H1 (cell line): Measurements from ENCODE around the gene MAGEB6B. TPM values are rescaled to one million over a fixed set of nuclear protein-coding genes. Genes with fewer than 3 reads are reported as not detected.

ENCODE experiments used
- CTCF ChIA-PET: fragments of 300-600 bp; sonication (Branson Sonifier 250); formaldehyde crosslinking; loops from one replicate; lab custom pipeline; 2021; ENCODE audit not compliant: partially characterized antibody; lab: Charles Lee
- POLR2A ChIA-PET: fragments of 300-600 bp; sonication (Branson Sonifier 250); formaldehyde crosslinking; loops from one replicate; lab custom pipeline; 2021; ENCODE audit warnings: inconsistent platforms; ENCODE audit not compliant: partially characterized antibody; lab: Charles Lee
- DNase-seq, 2 experiments: peaks; one replicate each; pipeline versions ENCODE4 v3.0.0 to v3.0.0-alpha.2; 2010 to 2022; ENCODE audit warnings: low spot score in 2 of 2, low read depth in 1 of 2, mixed read lengths in 1 of 2
- FAIRE-seq: peaks from 2 replicates; lab custom pipeline; 2011; peaks lifted over from hg19 to GRCh38; lab: Jason Lieb, UNC
- H2AFZ ChIP-seq: 2 replicates; pipeline ENCODE4 v1.8.1; 2012; ENCODE audit warnings: low read length, inconsistent platforms
- H2AK5ac ChIP-seq: 2 replicates; pipeline ENCODE4 v1.6.1; 2013; ENCODE audit warnings: low read depth, low read length
- H2BK120ac ChIP-seq: replicated peaks from 2 replicates; pipeline ENCODE3; 2013; ENCODE audit warnings: low read depth, low read length, inconsistent platforms
- H2BK12ac ChIP-seq: 2 replicates; pipeline ENCODE4 v1.6.1; 2013; ENCODE audit warnings: low read depth, low read length
- H2BK15ac ChIP-seq: 2 replicates; pipeline ENCODE4 v1.6.1; 2013; ENCODE audit warnings: low read length
- H2BK20ac ChIP-seq: 2 replicates; pipeline ENCODE4 v1.6.1; 2013; ENCODE audit warnings: low read length
- H2BK5ac ChIP-seq: 2 replicates; pipeline ENCODE4 v1.6.1; 2013; ENCODE audit warnings: low read depth, low read length
- H3K14ac ChIP-seq: 2 replicates; pipeline ENCODE4 v1.6.1; 2013; ENCODE audit warnings: inconsistent platforms; ENCODE audit not compliant: insufficient read length
- H3K18ac ChIP-seq: 2 replicates; pipeline ENCODE4 v1.6.1; 2013; ENCODE audit warnings: low read length; ENCODE audit errors: extremely low read depth
- H3K23ac ChIP-seq: 2 replicates; pipeline ENCODE4 v1.6.1; 2013; ENCODE audit warnings: inconsistent platforms; ENCODE audit not compliant: insufficient read length
- H3K23me2 ChIP-seq: 2 replicates; pipeline ENCODE4 v1.6.1; 2013; ENCODE audit warnings: low read depth, low read length
- H3K27ac ChIP-seq: 2 replicates; pipeline ENCODE4 v1.6.1; 2011; ENCODE audit warnings: low read depth, low read length, inconsistent platforms
- H3K27me3 ChIP-seq, 4 experiments: replicated peaks in 1 of 4; 1 replicate in 1 of 4; 2 replicates in 3 of 4; pipeline versions ENCODE4 v1.6.1 to v1.8.1; 2011 to 2013; ENCODE audit warnings: low read length in 3 of 4, mild to moderate bottlenecking in 3 of 4, inconsistent platforms in 2 of 4, mixed read lengths in 2 of 4, moderate library complexity in 1 of 4; ENCODE audit not compliant: control insufficient read depth in 3 of 4, insufficient read depth in 3 of 4; ENCODE audit errors: extremely low read depth in 1 of 4
- H3K36me3 ChIP-seq, 4 experiments: 2 replicates each; pipeline versions ENCODE4 v1.6.1 to v1.8.1; 2011 to 2013; ENCODE audit warnings: mild to moderate bottlenecking in 4 of 4, low read length in 3 of 4, moderate library complexity in 2 of 4, control low read depth in 1 of 4, inconsistent platforms in 1 of 4; ENCODE audit not compliant: insufficient read depth in 4 of 4, control insufficient read depth in 2 of 4
- H3K4ac ChIP-seq: replicated peaks from 2 replicates; pipeline ENCODE3; 2013; ENCODE audit warnings: low read length, low read depth, mixed read lengths, inconsistent platforms; ENCODE audit not compliant: insufficient read length
- H3K4me1 ChIP-seq, 4 experiments: replicated peaks in 1 of 4; 1 replicate in 1 of 4; 2 replicates in 3 of 4; pipeline versions ENCODE4 v1.6.1 to v1.8.1; 2011 to 2013; ENCODE audit warnings: low read length in 3 of 4, inconsistent platforms in 2 of 4, mixed read lengths in 1 of 4; ENCODE audit not compliant: insufficient read depth in 4 of 4, control insufficient read depth in 3 of 4
- H3K4me2 ChIP-seq, 2 experiments: 2 replicates each; pipeline versions ENCODE4 v1.6.1 to v1.8.1; 2011 to 2013; ENCODE audit warnings: low read depth in 2 of 2, low read length in 2 of 2, control low read depth in 1 of 2, inconsistent platforms in 1 of 2, mild to moderate bottlenecking in 1 of 2; ENCODE audit not compliant: insufficient read depth in 1 of 2
- H3K4me3 ChIP-seq, 4 experiments: fragments of 200-600, 300-600 bp in 1 of 4; sonication (generic), shearing (Covaris generic), sonication (Bioruptor Twin) in 1 of 4; 2 replicates each; pipeline versions ENCODE4 v1.5.1 to v1.8.1; 2011 to 2016; ENCODE audit warnings: low read length in 4 of 4, low read depth in 3 of 4, control low read depth in 2 of 4, inconsistent platforms in 2 of 4, mild to moderate bottlenecking in 2 of 4, mixed read lengths in 1 of 4, moderate library complexity in 1 of 4; ENCODE audit not compliant: insufficient read depth in 2 of 4; ENCODE audit errors: extremely low read depth in 1 of 4
- H3K56ac ChIP-seq: replicated peaks from 2 replicates; pipeline ENCODE3; 2013; ENCODE audit warnings: low read depth, mild to moderate bottlenecking, mixed read lengths, low read length, inconsistent platforms; ENCODE audit not compliant: insufficient read length
- H3K79me1 ChIP-seq: 2 replicates; pipeline ENCODE4 v1.6.1; 2013; ENCODE audit warnings: low read depth, low read length, control low read depth
- H3K79me2 ChIP-seq, 2 experiments: 2 replicates each; pipeline versions ENCODE4 v1.6.1 to v1.8.1; 2012 to 2013; ENCODE audit warnings: low read length in 2 of 2, mild to moderate bottlenecking in 2 of 2, inconsistent platforms in 1 of 2; ENCODE audit not compliant: insufficient read depth in 2 of 2, control insufficient read depth in 1 of 2
- H3K9ac ChIP-seq, 4 experiments: replicated peaks in 1 of 4; 1 replicate in 1 of 4; 2 replicates in 3 of 4; pipeline versions ENCODE4 v1.6.1 to v1.8.1; 2011 to 2013; ENCODE audit warnings: low read depth in 3 of 4, low read length in 3 of 4, control low read depth in 2 of 4, mild to moderate bottlenecking in 2 of 4, moderate library complexity in 2 of 4, inconsistent platforms in 1 of 4; ENCODE audit errors: extremely low read depth in 1 of 4
- H3K9me3 ChIP-seq, 2 experiments: 2 replicates each; pipeline versions ENCODE4 v1.6.1 to v1.8.1; 2012 to 2013; ENCODE audit warnings: mild to moderate bottlenecking in 2 of 2, moderate library complexity in 2 of 2, control low read depth in 1 of 2, inconsistent platforms in 1 of 2, low read depth in 1 of 2, low read length in 1 of 2, mixed read lengths in 1 of 2; ENCODE audit not compliant: insufficient read depth in 2 of 2
- H4K20me1 ChIP-seq, 2 experiments: replicated peaks in 1 of 2; 2 replicates each; pipeline versions ENCODE3 to v1.8.1; 2011 to 2013; ENCODE audit warnings: inconsistent platforms in 2 of 2, low read length in 2 of 2, mild to moderate bottlenecking in 1 of 2; ENCODE audit not compliant: insufficient read depth in 2 of 2, control insufficient read depth in 1 of 2
- H4K5ac ChIP-seq: 2 replicates; pipeline ENCODE4 v1.6.1; 2013; ENCODE audit warnings: low read length, low read depth, mixed read lengths, inconsistent platforms; ENCODE audit not compliant: insufficient read length
- H4K8ac ChIP-seq: 2 replicates; pipeline ENCODE4 v1.8.0; 2013; ENCODE audit warnings: mild to moderate bottlenecking, moderate library complexity, low read length, inconsistent platforms; ENCODE audit not compliant: insufficient read depth; ENCODE audit errors: extremely low read depth
- H4K91ac ChIP-seq: replicated peaks from 2 replicates; pipeline ENCODE3; 2013; ENCODE audit warnings: low read length, mixed read lengths, inconsistent platforms; ENCODE audit not compliant: insufficient read length
- ASH2L ChIP-seq: fragments of 200-600, 300-600 bp; sonication (generic); IDR thresholded peaks from one replicate; pipeline ENCODE4 v1.7.1; 2017; ENCODE audit warnings: low read length
- E2F6 ChIP-seq: IDR thresholded peaks from 2 replicates; pipeline ENCODE4 v1.6.1; 2012; ENCODE audit warnings: inconsistent platforms
- EGR1 ChIP-seq: IDR thresholded peaks from 2 replicates; pipeline ENCODE4 v1.6.1; 2011; ENCODE audit warnings: low read depth, low read length, borderline replicate concordance
- KDM1A ChIP-seq: fragments of 200-600, 300-600 bp; sonication (generic); IDR thresholded peaks from 2 replicates; pipeline ENCODE4 v1.7.1; 2016; ENCODE audit warnings: mild to moderate bottlenecking, low read length, borderline replicate concordance
- KDM5A ChIP-seq: fragments of 200-600 bp; IDR thresholded peaks from 2 replicates; pipeline ENCODE4 v1.7.1; 2012; ENCODE audit warnings: mild to moderate bottlenecking, low read length, inconsistent platforms, mixed read lengths
- RFX5 ChIP-seq: IDR thresholded peaks from 2 replicates; pipeline ENCODE4 v1.6.1; 2011; ENCODE audit warnings: low read depth, low read length, improper control_type of control experiment, borderline replicate concordance
- SIRT6 ChIP-seq: IDR thresholded peaks from one replicate; pipeline ENCODE4 v1.7.1; 2012; ENCODE audit warnings: low read length, inconsistent platforms
- SP4 ChIP-seq: IDR thresholded peaks from 2 replicates; pipeline ENCODE4 v1.6.1; 2012; ENCODE audit warnings: low read length, inconsistent platforms
- USF2 ChIP-seq: IDR thresholded peaks from 2 replicates; pipeline ENCODE4 v1.6.1; 2011; ENCODE audit warnings: low read length, improper control_type of control experiment
- WGBS, 2 experiments: shearing (Covaris generic) in 1 of 2; methylation state at CpG; one replicate each; pipeline versions ENCODE4 v1.1.6 to v1.1.7; 2013 to 2015; ENCODE audit warnings: low lambda C conversion rate in 2 of 2, mixed read lengths in 2 of 2, inconsistent platforms in 1 of 2, low coverage in 1 of 2, missing lambda C conversion rate in 1 of 2; ENCODE audit not compliant: insufficient replicate concordance in 2 of 2, insufficient coverage in 1 of 2, insufficient read length in 1 of 2; ENCODE audit errors: extremely low coverage in 1 of 2, missing lambda C conversion rate in 1 of 2; 5-methylcytosine and 5-hydroxymethylcytosine counted together
- polyA plus RNA-seq, 7 experiments: library from polyadenylated mRNA; depleted of rRNA in 3 of 7; stranded (reverse) in 5 of 7; unstranded in 2 of 7; fragments of >200 nt in 5 of 7; fragments of 200-250 nt in 2 of 7; gene quantifications; 1 replicate in 5 of 7; 2 replicates in 1 of 7; 4 replicates in 1 of 7; pipeline versions ENCODE4 v1.2.1 to v1.2.3, GENCODE V29; 2011 to 2013; ENCODE audit warnings: missing spikeins in 2 of 7, mixed read lengths in 2 of 7
- total RNA-seq: library from RNA; stranded (reverse); fragmentation: NEBNext Ultra II Directional; extraction: Animal tissue kit (Norgen Biotek cat#: 25700); gene quantifications from 2 replicates; pipeline ENCODE4 v1.2.1, GENCODE V29; 2021

MAGEB6B gene
- total and polyA plus RNA-seq, 2 of the 8 experiments (the other 6 are each of a cell fraction or from before 2014, with no cell fraction given), result not detected

GRCh38 chrX:26138274-26138673 lies 22.1 kb upstream of the MAGEB6B start, which contains the start of gene MAGEB18:
MAGEB18 (plus strand) TSS chrX:26138343; CDS start chrX:26138986, 643 bp downstream.
- DNase-seq, result no peak
- H4K5ac ChIP-seq, result no peak within 1 kb of the TSS

More at GRCh38 chrX:26138274-26138673, 22.1 kb upstream of the MAGEB6B start, which contains the start of gene MAGEB18:
- H3K56ac ChIP-seq, result no peak within 1 kb of the TSS
- H2BK120ac ChIP-seq, result no peak within 1 kb of the TSS
- no peaks in the 10 kb centered on the region for H3K36me3 ChIP-seq
- H2BK12ac ChIP-seq, result no peak within 1 kb of the TSS
- H3K14ac ChIP-seq, result no peak within 1 kb of the TSS
- no peak for TF ChIP-seq KDM1A
- TF ChIP-seq SIRT6, result no peak
- no peak for TF ChIP-seq EGR1
- TF ChIP-seq USF2, result no peak
- TF ChIP-seq RFX5, result no peak
- TF ChIP-seq KDM5A, result no peak
- TF ChIP-seq E2F6, result no peak
- TF ChIP-seq ASH2L, result no peak
- TF ChIP-seq SP4, result no peak
- H3K9ac ChIP-seq, result no peak within 1 kb of the TSS
- H2BK15ac ChIP-seq, result no peak within 1 kb of the TSS
- no peak within 1 kb of the TSS for H3K4me2 ChIP-seq
- FAIRE-seq, result no peak
- no peaks in the 10 kb centered on the region for H3K4me1 ChIP-seq
- no peaks in the 10 kb centered on the region for H3K79me2 ChIP-seq
- no peaks in the 10 kb centered on the region for H3K23me2 ChIP-seq
- H3K4ac ChIP-seq, result no peak within 1 kb of the TSS
- H2BK5ac ChIP-seq, result no peak within 1 kb of the TSS
- ChIA-PET POLR2A (no interaction called here), CTCF (interaction anchor here (0.6 kb wide), 1 partner anchor 58 kb away, joined by 3 read pairs; no protein-coding TSS in a partner anchor)
- no peak within 1 kb of the TSS for H2BK20ac ChIP-seq
- H3K23ac ChIP-seq, result no peak within 1 kb of the TSS
- H3K79me1 ChIP-seq, result no peaks in the 10 kb centered on the region
- no peak within 1 kb of the TSS for H2AK5ac ChIP-seq
- H2AFZ ChIP-seq, result no peak within 1 kb of the TSS
- H3K9me3 ChIP-seq, result no peaks in the 10 kb centered on the region
- H3K27me3 ChIP-seq, result no peaks in the 10 kb centered on the region
- no peak within 1 kb of the TSS for H3K27ac ChIP-seq
- no peak within 1 kb of the TSS for H3K18ac ChIP-seq
- H4K91ac ChIP-seq, result no peak within 1 kb of the TSS
- no peak within 1 kb of the TSS for H4K8ac ChIP-seq
- 100% methylated on average over 6 of the region's 11 CpGs; no CpG with 5 or more reads in 1 of the 2 experiments for WGBS, 2 experiments
- no peaks in the 10 kb centered on the region for H4K20me1 ChIP-seq
- no peak within 1 kb of the TSS for H3K4me3 ChIP-seq
